CD8-positive, alpha-beta memory T cell (primary cell): ENCODE data around the gene RABGGTA. TPM values are rescaled to one million over a fixed set of nuclear protein-coding genes. Genes with fewer than 3 reads are reported as not detected.
A peak's percentile ranks its signal among the peaks of the same experiment; 100 is the strongest.
"Not testable (repeated sequence)": the region's sequence is repeated elsewhere in the genome, so short reads cannot be mapped to it uniquely, and the experiment has no call there.

Experiments used
- CTCF ChIA-PET: fragments of 350-600 bp; sonication (Branson Sonifier 250); formaldehyde crosslinking; loops from one replicate; lab custom pipeline; 2021; ENCODE audit warnings: antibody characterized with exemption; lab: Charles Lee
- POLR2A ChIA-PET: fragments of 350-600 bp; sonication (Branson Sonifier 250); formaldehyde crosslinking; loops from one replicate; lab custom pipeline; 2021; ENCODE audit warnings: antibody characterized with exemption; lab: Charles Lee
- DNase-seq, 5 donors: peaks; one replicate each; pipeline versions ENCODE4 v3.0.0 to v3.0.0-alpha.2; 2020 to 2022; ENCODE audit warnings: mixed read lengths in 1 of 5
- H3K27ac ChIP-seq: one replicate; pipeline ENCODE4 v1.7.0; 2013; ENCODE audit warnings: low read depth, mild to moderate bottlenecking, low read length, moderate library complexity
- H3K27me3 ChIP-seq: 2 replicates; pipeline ENCODE4 v1.7.0; 2013; ENCODE audit warnings: low read length, mild to moderate bottlenecking; ENCODE audit not compliant: insufficient read depth, poor library complexity, severe bottlenecking
- H3K36me3 ChIP-seq: 2 replicates; pipeline ENCODE4 v1.7.0; 2013; ENCODE audit warnings: mild to moderate bottlenecking, low read length, moderate library complexity; ENCODE audit not compliant: insufficient read depth
- H3K4me1 ChIP-seq: 2 replicates; pipeline ENCODE4 v1.7.0; 2013; ENCODE audit warnings: mild to moderate bottlenecking, low read length, moderate library complexity; ENCODE audit not compliant: insufficient read depth
- H3K4me3 ChIP-seq: 2 replicates; pipeline ENCODE4 v1.7.0; 2013; ENCODE audit warnings: mild to moderate bottlenecking, low read length
- H3K9me3 ChIP-seq: 2 replicates; pipeline ENCODE4 v1.7.0; 2013; ENCODE audit warnings: mild to moderate bottlenecking, low read length
- H3K27ac Mint-ChIP-seq, 8 donors: one replicate each; pipeline ENCODE4 v1.8.0; 2020 to 2021; ENCODE audit warnings: mixed read lengths in 8 of 8, mild to moderate bottlenecking in 6 of 8, inconsistent platforms in 3 of 8, moderate library complexity in 3 of 8
- H3K27me3 Mint-ChIP-seq, 2 donors: one replicate each; pipeline ENCODE4 v1.8.0; 2020 to 2021; ENCODE audit warnings: mixed read lengths in 2 of 2, mild to moderate bottlenecking in 1 of 2, moderate library complexity in 1 of 2
- H3K36me3 Mint-ChIP-seq, 3 donors: one replicate each; pipeline ENCODE4 v1.8.0; 2020 to 2021; ENCODE audit warnings: mixed read lengths in 3 of 3, inconsistent platforms in 1 of 3, mild to moderate bottlenecking in 1 of 3
- H3K4me1 Mint-ChIP-seq, 3 donors: one replicate each; pipeline ENCODE4 v1.8.0; 2020 to 2021; ENCODE audit warnings: mixed read lengths in 3 of 3, inconsistent platforms in 1 of 3, mild to moderate bottlenecking in 1 of 3
- H3K4me3 Mint-ChIP-seq, 7 donors: one replicate each; pipeline ENCODE4 v1.8.0; 2020 to 2021; ENCODE audit warnings: mixed read lengths in 7 of 7, mild to moderate bottlenecking in 6 of 7, moderate library complexity in 4 of 7, inconsistent platforms in 2 of 7
- H3K9me3 Mint-ChIP-seq, 5 donors: one replicate each; pipeline ENCODE4 v1.8.0; 2020 to 2022; ENCODE audit warnings: mixed read lengths in 5 of 5, mild to moderate bottlenecking in 3 of 5, moderate library complexity in 2 of 5, inconsistent platforms in 1 of 5
- polyA plus RNA-seq: library from polyadenylated mRNA; unstranded; fragments of 300-500 nt; fragmentation: Illumina TruSeq; gene quantifications from one replicate; pipeline ENCODE4 v1.2.3, GENCODE V29; 2021
- total RNA-seq, 2 experiments: library from RNA; stranded (reverse); gene quantifications; one replicate each; pipeline ENCODE4 v1.2.3, GENCODE V29; 2021

Gene RABGGTA
- total and polyA plus RNA-seq, 3 experiments from 2014 or later: 37.7 to 41.8 (median 41.0) TPM

DNA sequence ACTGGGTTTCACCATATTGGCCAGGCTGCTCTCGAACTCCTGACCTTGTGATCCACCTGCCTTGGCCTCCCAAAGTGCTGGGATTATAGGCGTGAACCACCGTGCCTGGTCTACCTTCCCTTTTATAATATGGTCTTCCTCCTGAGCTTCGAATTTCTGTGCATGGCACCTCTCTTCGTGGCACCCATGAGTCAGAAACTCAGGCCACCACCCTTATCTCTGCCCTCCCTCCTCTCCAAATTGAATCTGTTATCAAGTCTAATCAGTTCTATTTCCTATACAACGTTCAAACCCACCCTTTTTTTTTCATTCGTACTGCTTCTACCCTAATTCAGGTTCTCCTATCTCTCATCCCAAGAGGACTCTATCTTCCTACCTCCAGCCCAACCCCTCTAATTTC is 24.0 kb downstream of the RABGGTA start:
- H3K27me3 ChIP-seq: no peaks in the 10 kb centered on the region
- H3K36me3 ChIP-seq: no peaks in the 10 kb centered on the region
- H3K27ac Mint-ChIP-seq: peak overlapping the region; percentile 67 to 98 (median 86)
- H3K9me3 Mint-ChIP-seq: no peaks in the 10 kb centered on the region
- H3K4me3 ChIP-seq: no peak overlapping the region
- ChIA-PET POLR2A (interaction anchor here (1.8 to 1.9 kb wide), 2 partner anchors 24 to 183 kb away, joined by 7 to 12 read pairs; partner anchors contain the start of genes CBLN3, KHNYN and RABGGTA), CTCF (interaction anchor here (0.7 to 12.1 kb wide), 9 partner anchors 16 to 190 kb away, joined by 3 to 151 read pairs (median 8); partner anchors contain the start of genes CIDEB, DHRS1, LTB4R and LTB4R2)
- peaks cover 0 to 16% (median 1%) of the 10 kb centered on the region in 3 donors for H3K36me3 Mint-ChIP-seq
- H3K4me3 Mint-ChIP-seq: peak overlapping the region; percentile 1 to 55 (median 21)
- H3K4me1 ChIP-seq: peaks cover 13% of the 10 kb centered on the region
- H3K9me3 ChIP-seq: no peaks in the 10 kb centered on the region
- H3K4me1 Mint-ChIP-seq: peaks cover 22 to 33% (median 32%) of the 10 kb centered on the region in 3 donors
- H3K27ac ChIP-seq: no peak overlapping the region
- no peaks in the 10 kb centered on the region for H3K27me3 Mint-ChIP-seq
- DNase-seq: no peak

DNA sequence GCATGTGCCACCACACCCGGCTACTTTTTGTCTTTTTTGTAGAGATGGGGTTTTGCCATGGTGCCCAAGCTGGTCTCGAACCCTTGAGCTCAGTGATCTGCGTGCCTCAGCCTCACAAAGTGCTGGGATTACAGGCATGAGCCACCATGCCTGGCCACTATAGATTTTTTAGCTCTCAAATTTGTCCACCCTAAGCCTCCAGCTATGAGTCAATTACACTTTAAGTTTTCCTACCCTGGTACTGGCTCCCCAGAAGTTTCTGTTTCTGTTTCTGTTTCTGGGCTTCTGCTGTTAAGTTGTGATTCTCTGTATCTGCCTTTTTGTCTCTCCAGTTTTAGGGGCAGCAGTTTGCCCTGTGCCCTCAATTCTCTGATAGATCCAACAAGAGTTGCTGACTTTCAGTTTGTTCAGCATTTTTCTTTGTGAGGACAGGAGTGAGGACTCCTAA is 24.6 kb downstream of the RABGGTA start:
- Histone ChIP-seq H3K27ac (no peak overlapping the region), H3K36me3 (no peaks in the 10 kb centered on the region), H3K4me3 (no peak overlapping the region), H3K4me1 (peaks cover 15% of the 10 kb centered on the region), H3K9me3 (no peaks in the 10 kb centered on the region), H3K27me3 (no peaks in the 10 kb centered on the region)
- POLR2A ChIA-PET: interaction anchor here (0.6 to 1.9 kb wide), 7 partner anchors 24 to 183 kb away, joined by 3 to 12 read pairs (median 4); partner anchors contain the start of genes CBLN3, DCAF11, IRF9 and KHNYN
- peaks cover 0 to 21% (median 1%) of the 10 kb centered on the region in 3 donors for H3K36me3 Mint-ChIP-seq
- peak in 1 of 5 donors; percentile 35 for DNase-seq
- peak overlapping the region; percentile 54 to 75 (median 66) for H3K4me3 Mint-ChIP-seq
- CTCF ChIA-PET: interaction anchor here (0.7 to 12.1 kb wide), 9 partner anchors 17 to 190 kb away, joined by 3 to 151 read pairs (median 33); partner anchors contain the start of genes CBLN3, CIDEB, DHRS1 and KHNYN
- H3K4me1 Mint-ChIP-seq: peaks cover 27 to 39% (median 39%) of the 10 kb centered on the region in 3 donors
- no peaks in the 10 kb centered on the region for H3K9me3 Mint-ChIP-seq
- H3K27me3 Mint-ChIP-seq: no peaks in the 10 kb centered on the region
- H3K27ac Mint-ChIP-seq: peak overlapping the region; percentile 79 to 98 (median 92)

DNA sequence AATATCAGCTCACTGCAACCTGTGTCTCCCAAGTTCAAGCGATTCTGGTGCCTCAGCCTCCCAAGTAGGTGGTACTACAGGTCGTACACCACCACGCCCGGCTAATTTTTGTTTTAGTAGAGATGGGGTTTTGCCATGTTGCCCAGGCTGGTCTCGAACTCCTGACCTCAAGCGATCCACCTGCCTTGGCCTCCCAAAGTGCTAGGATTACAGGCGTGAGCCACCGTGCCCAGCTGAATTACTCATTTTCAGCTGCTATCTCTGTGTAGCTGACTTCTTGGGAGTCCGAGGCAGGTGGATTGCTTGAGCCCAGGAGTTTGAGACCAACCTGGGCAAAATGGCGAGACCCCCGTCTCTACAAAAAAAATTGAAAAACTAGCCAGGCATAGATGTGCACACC is 26.0 kb downstream of the RABGGTA start:
- not testable (repeated sequence) for H3K9me3 Mint-ChIP-seq, H3K4me3 Mint-ChIP-seq, H3K9me3 ChIP-seq, H3K4me3 ChIP-seq, DNase-seq, H3K36me3 ChIP-seq, H3K27me3 ChIP-seq, H3K27ac ChIP-seq, H3K27me3 Mint-ChIP-seq
- peaks cover 29% of the 10 kb centered on the region for H3K4me1 ChIP-seq
- ChIA-PET CTCF (interaction anchor here (0.7 to 12.1 kb wide), 8 partner anchors 25 to 186 kb away, joined by 3 to 151 read pairs (median 48); partner anchors contain the start of genes CBLN3, CIDEB, DHRS1 and KHNYN), POLR2A (interaction anchor here (0.6 kb wide), 1 partner anchor 84 kb away, joined by 3 read pairs; no protein-coding TSS in a partner anchor)
- Mint-ChIP-seq H3K4me1 (peaks cover 36 to 52% (median 52%) of the 10 kb centered on the region in 3 donors), H3K36me3 (peaks cover 0 to 23% (median 2%) of the 10 kb centered on the region in 3 donors), H3K27ac (peak overlapping the region in 4 of 8 donors; percentile 79 to 95 (median 91))

DNA sequence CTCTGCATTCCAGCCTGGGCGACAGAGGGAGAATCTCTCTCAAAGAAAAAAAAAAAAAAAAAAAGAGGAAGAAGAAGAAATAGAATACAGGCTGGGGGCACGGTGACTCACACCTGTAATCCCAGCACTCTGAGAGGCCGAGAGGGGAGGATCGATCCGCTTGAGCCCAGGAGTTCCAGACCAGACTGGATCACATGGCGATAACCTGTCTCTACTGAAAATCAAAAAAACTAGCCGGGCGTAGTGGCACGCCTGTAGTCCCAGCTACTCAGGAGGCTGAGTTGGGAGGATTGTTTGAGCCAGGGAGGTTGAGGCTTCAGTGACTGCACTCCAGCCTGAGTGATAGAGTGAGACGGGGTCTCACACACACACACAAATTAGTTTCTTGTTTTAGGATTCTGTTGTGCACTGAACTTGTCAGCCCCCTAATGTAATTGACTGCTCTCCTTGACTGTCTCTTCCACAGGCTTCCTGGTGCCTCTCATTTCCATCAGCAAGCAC is 28.0 kb downstream of the RABGGTA start:
- H3K27me3 ChIP-seq: no peaks in the 10 kb centered on the region
- H3K4me1 ChIP-seq: peaks cover 49% of the 10 kb centered on the region
- Mint-ChIP-seq H3K36me3 (peaks cover 4 to 38% (median 4%) of the 10 kb centered on the region in 3 donors), H3K27ac (peak overlapping the region; percentile 98 to 100 (median 100)), H3K4me3 (peak overlapping the region; percentile 93 to 99 (median 98)), H3K4me1 (peaks cover 55 to 72% (median 71%) of the 10 kb centered on the region in 3 donors), H3K9me3 (no peaks in the 10 kb centered on the region), H3K27me3 (peaks cover 0 to 2% of the 10 kb centered on the region in 2 donors)
- H3K9me3 ChIP-seq: no peaks in the 10 kb centered on the region
- H3K4me3 ChIP-seq: peak overlapping the region; percentile 79
- peak in 1 of 5 donors; percentile 9 for DNase-seq
- peak overlapping the region; percentile 99 for H3K27ac ChIP-seq
- CTCF ChIA-PET: interaction anchor here (0.6 to 12.1 kb wide), 28 partner anchors 9 to 774 kb away, joined by 3 to 151 read pairs (median 7); partner anchors contain the start of genes ADCY4, CBLN3, CHMP4A and CIDEB
- peaks cover 27% of the 10 kb centered on the region for H3K36me3 ChIP-seq
- POLR2A ChIA-PET: interaction anchor here (0.7 to 3.3 kb wide), 13 partner anchors 10 to 200 kb away, joined by 5 to 44 read pairs (median 26); partner anchors contain the start of genes CBLN3, CHMP4A, DCAF11 and DHRS1

DNA sequence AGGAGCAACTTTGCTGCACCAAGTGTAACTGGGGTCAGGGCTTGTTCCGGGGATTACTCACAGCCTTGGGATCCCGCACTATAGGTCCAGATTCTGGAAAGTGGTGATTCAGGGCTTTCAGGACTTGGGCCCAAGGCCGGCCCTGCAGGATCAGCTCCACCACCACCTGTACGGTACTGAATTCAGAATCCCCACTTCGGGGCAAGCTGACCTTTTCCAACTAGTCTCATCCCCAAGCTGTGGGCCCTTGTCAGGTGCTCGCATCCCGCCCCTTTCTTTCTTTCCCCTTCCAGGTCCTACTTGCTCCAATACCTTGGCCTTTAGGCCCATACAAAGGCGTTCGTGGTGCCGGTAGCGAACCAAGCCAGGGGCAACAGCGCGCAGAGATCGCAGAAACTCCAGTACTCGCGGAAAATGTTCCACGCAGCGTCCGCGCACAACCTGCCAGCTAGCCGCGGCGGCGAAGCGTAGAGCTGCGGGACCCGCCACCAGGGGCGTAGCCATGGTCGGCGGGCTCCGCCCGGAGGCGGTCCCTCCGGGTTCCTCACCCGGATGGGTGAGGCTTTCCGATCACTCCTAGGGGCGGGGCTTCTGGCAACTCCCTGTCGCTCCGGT is 29.5 kb downstream of the RABGGTA start:
- peaks cover 0 to 2% of the 10 kb centered on the region in 2 donors for H3K27me3 Mint-ChIP-seq
- H3K9me3 Mint-ChIP-seq: no peaks in the 10 kb centered on the region
- ChIA-PET CTCF (interaction anchor here (0.7 to 12.1 kb wide), 39 partner anchors 8 to 200 kb away, joined by 3 to 151 read pairs (median 5); partner anchors contain the start of genes ADCY4, CBLN3, CHMP4A and CIDEB), POLR2A (interaction anchor here (0.6 to 3.3 kb wide), 23 partner anchors 9 to 201 kb away, joined by 3 to 44 read pairs (median 10); partner anchors contain the start of genes CBLN3, CHMP4A, DCAF11 and DHRS1)
- Histone ChIP-seq H3K4me1 (peaks cover 51% of the 10 kb centered on the region), H3K9me3 (no peaks in the 10 kb centered on the region), H3K27me3 (no peaks in the 10 kb centered on the region), H3K4me3 (peak overlapping the region; percentile 79), H3K27ac (peak overlapping the region; percentile 99), H3K36me3 (peaks cover 39% of the 10 kb centered on the region)
- H3K4me1 Mint-ChIP-seq: peaks cover 63 to 76% (median 76%) of the 10 kb centered on the region in 3 donors
- peak; percentile 92 to 97 (median 95) for DNase-seq
- peak overlapping the region; percentile 93 to 99 (median 98) for H3K4me3 Mint-ChIP-seq
- H3K36me3 Mint-ChIP-seq: peaks cover 4 to 52% (median 16%) of the 10 kb centered on the region in 3 donors
- peak overlapping the region; percentile 98 to 100 (median 100) for H3K27ac Mint-ChIP-seq

DNA sequence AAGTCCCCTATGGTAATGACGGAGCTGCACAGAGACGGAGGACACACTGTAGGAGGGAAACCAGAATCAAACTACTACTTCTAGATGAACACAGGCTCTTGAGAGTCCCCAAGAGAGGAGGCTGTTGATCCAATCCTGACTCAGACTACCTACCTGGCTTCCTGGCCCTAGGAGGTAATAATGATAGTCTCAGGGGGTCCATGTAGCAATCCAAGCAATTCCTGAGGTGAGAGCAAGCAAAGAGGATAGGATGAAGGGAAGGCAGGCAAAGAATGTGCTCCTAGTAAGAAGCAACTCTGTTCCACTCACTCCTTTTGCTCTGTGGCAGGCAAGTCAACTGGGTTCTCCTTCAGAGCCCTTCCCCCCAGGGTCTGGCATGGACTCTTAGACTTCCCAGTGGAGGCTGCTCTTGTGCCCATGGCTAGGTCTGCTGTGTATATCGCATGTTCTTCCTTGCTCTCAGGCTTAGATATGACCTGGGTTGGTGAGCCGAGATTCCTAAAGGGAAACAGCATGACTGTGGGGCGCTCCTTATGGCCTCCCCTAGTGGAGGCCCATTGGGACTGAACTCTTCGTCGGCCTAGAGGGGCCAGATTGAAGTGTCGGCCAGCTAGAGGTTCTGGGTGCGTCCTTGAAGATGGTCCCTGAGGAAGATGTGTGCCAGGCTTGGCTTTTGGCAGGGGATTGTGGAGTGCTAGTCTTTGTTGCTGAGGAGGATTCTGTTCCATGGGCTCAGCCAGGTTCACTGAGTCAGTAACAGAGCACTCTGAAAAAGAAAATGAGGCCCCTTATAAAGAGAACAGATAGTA is 31.1 kb downstream of the RABGGTA start:
- H3K27me3 Mint-ChIP-seq: peaks cover 0 to 2% of the 10 kb centered on the region in 2 donors
- no peak for DNase-seq
- H3K36me3 ChIP-seq: peaks cover 55% of the 10 kb centered on the region
- ChIA-PET POLR2A (interaction anchor here (2.9 to 3.3 kb wide), 3 partner anchors 7 to 45 kb away, joined by 30 to 41 read pairs (median 33); partner anchors contain the start of genes CHMP4A, GMPR2, NEDD8 and TM9SF1), CTCF (interaction anchor here (0.9 to 12.1 kb wide), 3 partner anchors 13 to 93 kb away, joined by 3 to 146 read pairs (median 52); partner anchors contain the start of genes ADCY4, CIDEB, LTB4R and LTB4R2)
- no peaks in the 10 kb centered on the region for H3K27me3 ChIP-seq
- H3K27ac Mint-ChIP-seq: peak overlapping the region; percentile 66 to 99 (median 80)
- H3K36me3 Mint-ChIP-seq: peaks cover 4 to 68% (median 25%) of the 10 kb centered on the region in 3 donors
- peak overlapping the region; percentile 60 to 99 (median 96) for H3K4me3 Mint-ChIP-seq
- no peaks in the 10 kb centered on the region for H3K9me3 Mint-ChIP-seq
- no peak overlapping the region for H3K4me3 ChIP-seq
- peaks cover 48% of the 10 kb centered on the region for H3K4me1 ChIP-seq
- H3K27ac ChIP-seq: no peak overlapping the region
- H3K4me1 Mint-ChIP-seq: peaks cover 68 to 87% (median 81%) of the 10 kb centered on the region in 3 donors
- no peaks in the 10 kb centered on the region for H3K9me3 ChIP-seq
